Upper lobe of left lung (tissue), 4 donors: Measurements from ENCODE around the gene FAM219B.
A peak's percentile ranks its signal among the peaks of the same experiment; 100 is the strongest.

Source experiments
- EP300 ChIP-seq, 4 donors: sonication (generic); formaldehyde crosslinking; IDR thresholded peaks; one replicate each; pipeline ENCODE4 v1.5.1; 2017; ENCODE audit warnings: antibody characterized with exemption in 4 of 4, control low read depth in 2 of 4
- POLR2A ChIP-seq, 4 donors: fragments of 450-650 bp; IDR thresholded peaks; one replicate each; pipeline ENCODE4 v1.5.1; 2016 to 2017; ENCODE audit warnings: antibody characterized with exemption in 4 of 4, mild to moderate bottlenecking in 2 of 4
- POLR2AphosphoS5 ChIP-seq, 2 donors: sonication (generic); formaldehyde crosslinking; IDR thresholded peaks; one replicate each; pipeline ENCODE4 v1.5.1; 2017; ENCODE audit warnings: antibody characterized with exemption in 2 of 2
- TF ChIP-seq, protein P1 (sequence below), 6 experiments: fragments of 450-650 bp in 4 of 6; fragments of 200-600 bp in 2 of 6; sonication (generic) in 2 of 6; IDR thresholded peaks; one replicate each; pipeline ENCODE4 v1.5.1; 2016 to 2019; ENCODE audit warnings: antibody characterized with exemption in 6 of 6

DNA sequence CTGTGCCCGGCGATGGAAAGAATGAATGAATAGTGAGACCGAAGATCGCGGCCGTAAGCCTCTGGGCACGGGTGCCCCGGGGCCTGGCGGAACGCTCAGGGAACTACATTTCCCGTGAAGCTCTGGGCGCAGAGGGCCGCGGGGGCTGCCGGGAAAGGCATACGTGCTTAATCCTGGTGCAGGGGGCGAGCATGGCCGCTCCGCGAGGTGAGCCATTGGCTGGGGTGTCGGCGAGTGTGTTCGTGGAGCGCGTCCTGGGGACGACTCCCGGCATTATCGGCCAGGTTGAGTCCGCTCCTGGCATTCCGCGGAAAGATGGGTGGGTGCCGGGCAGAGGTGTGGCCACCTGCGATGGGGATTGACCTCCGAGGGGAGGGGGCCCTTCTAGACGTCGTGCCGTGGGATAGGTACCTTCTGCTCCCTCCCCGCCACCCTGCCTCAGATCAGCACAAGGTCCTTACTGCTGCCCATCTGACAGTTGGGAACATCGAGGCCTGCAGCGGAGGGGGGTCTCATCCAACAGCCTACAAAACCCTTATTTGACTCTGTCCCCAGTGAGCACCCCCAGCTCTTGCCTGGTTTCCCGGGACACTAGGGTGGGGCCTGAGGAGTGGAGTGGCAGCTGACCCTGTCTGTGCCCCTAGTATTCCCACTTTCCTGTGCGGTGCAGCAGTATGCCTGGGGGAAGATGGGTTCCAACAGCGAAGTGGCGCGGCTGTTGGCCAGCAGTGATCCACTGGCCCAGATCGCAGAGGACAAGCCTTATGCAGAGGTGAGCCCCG, 16.6 kb downstream of the FAM219B start, which contains the start of gene MPI:
- TF ChIP-seq, protein P1, sequence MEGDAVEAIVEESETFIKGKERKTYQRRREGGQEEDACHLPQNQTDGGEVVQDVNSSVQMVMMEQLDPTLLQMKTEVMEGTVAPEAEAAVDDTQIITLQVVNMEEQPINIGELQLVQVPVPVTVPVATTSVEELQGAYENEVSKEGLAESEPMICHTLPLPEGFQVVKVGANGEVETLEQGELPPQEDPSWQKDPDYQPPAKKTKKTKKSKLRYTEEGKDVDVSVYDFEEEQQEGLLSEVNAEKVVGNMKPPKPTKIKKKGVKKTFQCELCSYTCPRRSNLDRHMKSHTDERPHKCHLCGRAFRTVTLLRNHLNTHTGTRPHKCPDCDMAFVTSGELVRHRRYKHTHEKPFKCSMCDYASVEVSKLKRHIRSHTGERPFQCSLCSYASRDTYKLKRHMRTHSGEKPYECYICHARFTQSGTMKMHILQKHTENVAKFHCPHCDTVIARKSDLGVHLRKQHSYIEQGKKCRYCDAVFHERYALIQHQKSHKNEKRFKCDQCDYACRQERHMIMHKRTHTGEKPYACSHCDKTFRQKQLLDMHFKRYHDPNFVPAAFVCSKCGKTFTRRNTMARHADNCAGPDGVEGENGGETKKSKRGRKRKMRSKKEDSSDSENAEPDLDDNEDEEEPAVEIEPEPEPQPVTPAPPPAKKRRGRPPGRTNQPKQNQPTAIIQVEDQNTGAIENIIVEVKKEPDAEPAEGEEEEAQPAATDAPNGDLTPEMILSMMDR (IDR thresholded peaks at IDR 0.05), result peak; percentile 28 to 62 (median 44)
- TF ChIP-seq POLR2AphosphoS5 (IDR thresholded peaks at IDR 0.05) (peak; percentile 54 to 61), EP300 (IDR thresholded peaks at IDR 0.05) (no peak), POLR2A (IDR thresholded peaks at IDR 0.05) (peak in 2 of 4 donors; percentile 63 to 67)
